ENCODE measurements around the gene EPHA7.

The EPHA7 gene

DNA sequence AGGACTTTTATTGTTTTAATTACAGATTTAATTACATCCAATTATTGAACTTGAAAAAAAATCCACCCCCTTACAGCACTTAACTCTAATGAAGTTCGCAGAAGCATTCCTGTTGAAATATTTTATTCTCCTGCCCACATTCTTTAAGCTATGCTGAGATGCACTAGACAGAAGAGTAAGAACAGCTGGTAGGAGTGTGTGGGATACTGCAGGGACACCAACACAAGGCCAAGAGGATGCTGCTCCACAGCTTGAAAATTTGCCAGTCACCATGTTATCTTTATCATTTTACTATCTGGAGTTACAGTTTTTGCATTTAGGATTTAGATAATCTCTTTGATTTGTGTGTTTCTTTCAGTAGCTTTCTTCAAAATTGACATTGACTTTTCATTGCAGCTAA, 180.7 kb downstream of the EPHA7 start:
- TF ChIP-seq, protein P1, sequence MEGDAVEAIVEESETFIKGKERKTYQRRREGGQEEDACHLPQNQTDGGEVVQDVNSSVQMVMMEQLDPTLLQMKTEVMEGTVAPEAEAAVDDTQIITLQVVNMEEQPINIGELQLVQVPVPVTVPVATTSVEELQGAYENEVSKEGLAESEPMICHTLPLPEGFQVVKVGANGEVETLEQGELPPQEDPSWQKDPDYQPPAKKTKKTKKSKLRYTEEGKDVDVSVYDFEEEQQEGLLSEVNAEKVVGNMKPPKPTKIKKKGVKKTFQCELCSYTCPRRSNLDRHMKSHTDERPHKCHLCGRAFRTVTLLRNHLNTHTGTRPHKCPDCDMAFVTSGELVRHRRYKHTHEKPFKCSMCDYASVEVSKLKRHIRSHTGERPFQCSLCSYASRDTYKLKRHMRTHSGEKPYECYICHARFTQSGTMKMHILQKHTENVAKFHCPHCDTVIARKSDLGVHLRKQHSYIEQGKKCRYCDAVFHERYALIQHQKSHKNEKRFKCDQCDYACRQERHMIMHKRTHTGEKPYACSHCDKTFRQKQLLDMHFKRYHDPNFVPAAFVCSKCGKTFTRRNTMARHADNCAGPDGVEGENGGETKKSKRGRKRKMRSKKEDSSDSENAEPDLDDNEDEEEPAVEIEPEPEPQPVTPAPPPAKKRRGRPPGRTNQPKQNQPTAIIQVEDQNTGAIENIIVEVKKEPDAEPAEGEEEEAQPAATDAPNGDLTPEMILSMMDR (IDR thresholded peaks at IDR 0.05): no peak
- no peak for DNase-seq (ENCODE audit: low spot score)
- Histone ChIP-seq H3K27ac (no peak overlapping the region), H3K4me3 (no peak overlapping the region)

DNA sequence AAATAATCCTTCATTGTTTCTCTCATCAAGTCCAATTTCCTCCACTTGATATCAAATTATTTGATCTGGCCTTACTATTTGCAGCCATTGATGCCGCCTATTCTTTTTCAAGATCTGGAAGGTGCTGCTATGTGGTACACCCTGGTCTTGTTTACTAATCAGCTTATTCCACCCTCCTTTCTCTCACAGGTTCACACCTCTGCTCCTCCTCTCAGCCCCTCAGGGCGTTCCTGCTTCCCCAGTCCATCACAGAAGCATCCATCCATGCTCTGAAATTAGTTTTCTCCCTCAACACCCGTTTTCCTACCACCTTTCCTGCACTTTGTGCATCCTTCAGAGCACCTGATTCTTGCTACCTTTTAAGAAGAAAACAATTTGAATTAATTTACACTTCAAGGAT, 183.6 kb downstream of the EPHA7 start:
- Histone ChIP-seq H3K27ac (no peak overlapping the region), H3K4me3 (no peak overlapping the region)
- TF ChIP-seq, protein P1 (IDR thresholded peaks at IDR 0.05): no peak
- DNase-seq (ENCODE audit: low spot score): no peak

DNA sequence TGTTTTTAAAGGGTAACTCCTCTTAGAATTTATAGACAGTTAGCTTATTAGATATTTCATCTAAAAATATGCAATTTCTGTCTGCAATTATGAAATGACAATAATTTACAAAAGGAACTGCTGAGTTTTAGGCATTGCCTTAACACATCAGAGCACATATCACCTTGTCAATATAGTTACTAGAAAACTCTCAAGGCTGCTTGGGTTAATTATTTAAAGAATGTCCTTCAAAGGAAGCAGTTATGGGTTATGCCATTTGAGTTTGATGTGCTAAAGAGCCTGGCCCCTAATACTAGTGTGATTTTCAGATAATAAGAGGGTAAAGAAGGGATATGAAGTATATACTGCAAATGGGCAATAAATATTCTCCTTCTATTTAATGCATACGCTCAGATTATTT, 192.5 kb downstream of the EPHA7 start:
- no peak for DNase-seq (ENCODE audit: low spot score)
- H3K27ac ChIP-seq: no peak overlapping the region
- TF ChIP-seq, protein P1 (IDR thresholded peaks at IDR 0.05): no peak
- H3K4me3 ChIP-seq: no peak overlapping the region

DNA sequence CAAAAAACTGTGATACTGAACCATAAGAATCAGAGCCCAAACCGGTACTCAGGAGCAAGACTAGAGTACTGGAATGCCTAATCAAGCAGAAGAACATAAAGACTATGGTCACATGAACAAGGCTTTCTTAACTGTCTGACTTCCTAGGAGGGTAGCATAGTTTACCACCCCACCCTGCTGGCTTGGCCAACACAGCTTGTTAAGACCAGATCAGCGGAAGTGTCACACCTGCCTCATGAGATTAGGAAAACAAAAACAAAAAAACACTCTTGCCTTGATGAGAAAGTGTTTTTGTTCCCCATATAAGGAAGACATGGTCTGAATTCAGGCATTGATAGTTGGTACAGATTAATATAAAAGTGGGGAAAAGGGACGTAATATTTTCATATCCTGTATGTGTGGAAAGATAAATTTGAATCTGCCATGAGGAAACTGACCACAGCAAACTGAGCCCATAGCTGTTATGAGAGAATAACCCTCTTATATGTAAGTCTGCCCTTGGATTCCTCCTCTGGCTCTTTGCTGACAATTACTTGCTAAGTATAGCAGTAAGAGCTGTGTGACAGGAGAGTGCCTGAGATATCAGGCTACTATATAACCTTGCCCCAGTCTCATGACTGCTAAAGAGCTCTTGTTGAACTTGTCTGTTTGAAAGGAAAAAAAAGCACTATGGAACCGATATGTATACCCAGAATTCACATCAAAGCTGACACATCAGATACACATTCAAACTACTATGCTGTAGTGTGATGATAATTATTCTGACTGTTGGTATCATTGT, 197.1 kb downstream of the EPHA7 start:
- H3K27ac ChIP-seq: no peak overlapping the region
- TF ChIP-seq, protein P1 (IDR thresholded peaks at IDR 0.05): no peak

DNA sequence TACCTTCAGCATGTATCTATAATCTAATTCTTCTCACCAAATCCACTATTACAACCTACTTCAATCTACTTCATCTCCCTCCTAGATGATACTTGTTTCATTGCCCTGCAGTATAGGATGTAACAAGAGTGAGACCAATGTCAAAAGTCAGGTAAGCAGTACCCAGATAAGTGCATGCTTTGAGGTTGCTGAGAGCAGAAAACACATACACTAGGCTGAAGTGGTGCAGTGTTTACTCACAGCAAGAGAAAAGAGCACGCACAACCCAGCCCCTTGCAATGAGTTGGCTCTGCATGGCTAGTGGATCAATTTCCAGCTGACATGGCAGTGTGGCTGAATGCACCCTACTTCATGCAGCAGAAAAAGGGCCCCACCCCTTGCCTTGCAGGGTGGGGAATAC, 199.9 kb downstream of the EPHA7 start:
- Histone ChIP-seq H3K27ac (no peak overlapping the region), H3K4me3 (no peak overlapping the region)
- TF ChIP-seq, protein P1 (IDR thresholded peaks at IDR 0.05): no peak
- DNase-seq (ENCODE audit: low spot score): no peak

More for the DNA sequence above, 197.1 kb downstream of the EPHA7 start:
- H3K4me3 ChIP-seq: no peak overlapping the region
- no peak for DNase-seq (ENCODE audit: low spot score)

DNA sequence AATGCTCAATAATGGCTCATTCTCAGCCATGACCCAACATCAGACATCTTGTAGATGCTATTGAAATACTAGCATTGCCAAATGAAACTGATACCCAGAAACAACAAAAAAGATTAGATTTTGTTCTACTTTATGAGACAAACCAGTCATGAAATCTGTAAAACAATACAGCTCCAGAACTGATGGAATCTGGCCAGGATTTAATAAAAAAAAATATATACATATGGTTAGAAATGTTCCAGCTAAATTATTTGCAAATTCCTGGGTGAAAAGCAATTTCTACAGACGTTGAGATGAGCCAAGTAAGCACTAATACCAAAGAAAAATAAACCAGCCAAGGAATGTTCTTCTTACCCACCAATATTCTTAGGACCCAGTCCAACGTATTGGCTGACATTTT, 201.3 kb downstream of the EPHA7 start:
- no peak overlapping the region for H3K27ac ChIP-seq
- no peak for DNase-seq (ENCODE audit: low spot score)
- H3K4me3 ChIP-seq: no peak overlapping the region
- TF ChIP-seq, protein P1 (IDR thresholded peaks at IDR 0.05): no peak

DNA sequence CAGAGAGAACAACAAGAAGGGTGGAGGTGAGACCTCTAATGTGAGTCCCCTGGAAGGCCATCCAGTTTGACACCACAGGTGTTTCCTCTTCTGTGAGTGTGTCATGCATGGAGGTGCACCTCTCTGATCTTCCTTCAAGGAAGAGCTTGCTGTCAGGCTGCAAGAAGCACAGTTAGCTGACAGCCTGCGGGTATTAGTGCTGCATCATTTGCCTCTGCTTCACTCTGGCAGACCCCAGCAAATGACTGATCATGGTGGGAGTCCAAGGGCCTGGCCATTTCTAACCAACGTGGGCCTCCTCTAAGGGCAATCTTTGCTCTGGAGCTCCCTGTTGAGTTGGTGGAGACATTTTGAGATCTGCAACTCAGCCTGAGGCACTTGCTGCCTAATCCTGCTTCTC, 206.3 kb downstream of the EPHA7 start:
- DNase-seq (ENCODE audit: low spot score): no peak
- H3K4me3 ChIP-seq: no peak overlapping the region
- TF ChIP-seq, protein P1 (IDR thresholded peaks at IDR 0.05): no peak
- no peak overlapping the region for H3K27ac ChIP-seq

Measured in coronary artery (tissue), 2 donors.